Measurements from ENCODE around the gene TMEM134.
A peak's percentile ranks its signal among the peaks of the same experiment; 100 is the strongest.
"Not testable (repeated sequence)": the region's sequence is repeated elsewhere in the genome, so short reads cannot be mapped to it uniquely, and the experiment has no call there.

Gene TMEM134

DNA sequence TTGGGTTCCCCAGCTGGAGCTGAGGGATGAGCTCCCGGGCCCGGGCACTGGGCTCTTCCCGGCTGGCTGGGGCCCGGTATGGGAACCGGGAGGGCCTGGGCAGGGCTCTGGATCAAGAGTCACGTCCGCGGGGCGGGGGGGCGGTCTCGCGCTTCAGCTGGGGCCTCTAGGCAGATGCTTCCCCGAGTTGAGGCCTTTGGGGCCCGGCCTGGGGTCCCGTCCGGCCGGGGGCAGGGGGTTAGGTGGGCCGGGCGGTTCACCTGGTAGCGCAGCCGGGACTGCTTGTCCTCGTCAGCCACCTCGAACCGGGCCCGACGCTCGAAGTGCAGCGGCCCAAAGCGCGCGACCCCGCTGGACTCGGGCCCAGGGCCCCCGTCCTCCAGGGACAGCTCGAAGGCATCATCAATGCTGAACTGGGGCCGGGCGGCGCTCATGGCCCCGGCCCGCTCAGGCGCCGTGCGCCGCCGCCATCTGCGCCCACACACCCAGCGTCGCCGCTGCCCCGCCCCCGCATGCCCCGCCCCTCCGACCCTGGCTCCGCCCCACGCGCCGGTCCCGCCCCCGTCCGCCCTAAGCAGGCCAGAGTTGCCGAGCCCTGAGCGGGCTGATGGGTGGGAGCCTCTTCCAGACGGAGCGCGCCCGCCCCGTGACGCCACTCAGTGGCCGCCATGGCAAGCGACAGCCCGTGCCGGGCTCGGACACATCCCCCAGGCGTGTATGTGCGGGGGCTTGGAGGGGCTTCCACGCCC lies at the start of gene TMEM134:
TMEM134 (minus strand) TSS at position 493 of the 749 bp plus-strand sequence; CDS start at position 434, 59 bp downstream.
- DNase-seq (ENCODE audit: low read depth in 2 of 2) = peak; percentile 90 to 92

- DNase-seq (ENCODE audit: low read depth in 2 of 2) = no peak
These were observed 48.9 kb upstream of the TMEM134 start for GRCh38 chr11:67517784-67518552.

GRCh38 chr11:67516806-67517205 lies 47.8 kb upstream of the TMEM134 start:
- no peak for DNase-seq (ENCODE audit: low read depth in 2 of 2)

- no peak for DNase-seq (ENCODE audit: low read depth in 2 of 2)
These were observed 45.1 kb upstream of the TMEM134 start for GRCh38 chr11:67514116-67514515.

- not testable (repeated sequence) for DNase-seq (ENCODE audit: low read depth in 2 of 2)
These were observed 42.5 kb upstream of the TMEM134 start for GRCh38 chr11:67511558-67511957.

GRCh38 chr11:67510023-67510345 lies 40.9 kb upstream of the TMEM134 start:
- no peak for DNase-seq (ENCODE audit: low read depth in 2 of 2)

DNA sequence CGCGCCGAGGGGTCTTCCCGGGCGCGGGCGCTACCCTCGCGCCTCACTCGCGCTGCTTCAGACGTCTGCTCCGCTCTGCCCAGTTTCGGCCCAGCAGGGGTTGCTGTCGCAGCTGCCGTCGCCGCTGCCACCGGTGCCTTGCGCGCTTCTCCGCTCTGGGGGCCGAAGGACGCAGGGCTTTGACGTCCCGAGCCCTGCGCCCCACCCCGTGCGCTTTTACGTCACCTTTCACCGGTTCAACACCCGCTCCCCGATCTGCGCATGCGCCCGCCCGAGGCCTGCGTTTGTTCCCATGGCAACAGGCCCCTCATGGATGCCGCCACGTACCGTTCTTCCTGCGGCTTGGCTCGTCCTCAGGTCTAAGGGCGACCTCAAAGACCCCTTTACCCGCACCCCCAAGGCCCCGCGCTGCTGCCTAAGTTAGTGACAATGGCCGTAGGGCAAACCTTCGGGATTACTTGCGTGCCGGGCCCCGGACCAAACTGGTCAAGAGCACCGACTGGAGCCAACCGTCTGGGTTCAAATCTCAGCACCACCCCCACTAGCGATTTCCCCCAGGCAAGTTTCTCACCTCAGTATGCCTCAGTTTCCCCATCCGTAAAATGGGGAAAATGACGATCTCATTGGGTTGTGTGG lies 39.6 kb upstream of the TMEM134 start:
- DNase-seq (ENCODE audit: low read depth in 2 of 2) = peak; percentile 97 to 99

DNA sequence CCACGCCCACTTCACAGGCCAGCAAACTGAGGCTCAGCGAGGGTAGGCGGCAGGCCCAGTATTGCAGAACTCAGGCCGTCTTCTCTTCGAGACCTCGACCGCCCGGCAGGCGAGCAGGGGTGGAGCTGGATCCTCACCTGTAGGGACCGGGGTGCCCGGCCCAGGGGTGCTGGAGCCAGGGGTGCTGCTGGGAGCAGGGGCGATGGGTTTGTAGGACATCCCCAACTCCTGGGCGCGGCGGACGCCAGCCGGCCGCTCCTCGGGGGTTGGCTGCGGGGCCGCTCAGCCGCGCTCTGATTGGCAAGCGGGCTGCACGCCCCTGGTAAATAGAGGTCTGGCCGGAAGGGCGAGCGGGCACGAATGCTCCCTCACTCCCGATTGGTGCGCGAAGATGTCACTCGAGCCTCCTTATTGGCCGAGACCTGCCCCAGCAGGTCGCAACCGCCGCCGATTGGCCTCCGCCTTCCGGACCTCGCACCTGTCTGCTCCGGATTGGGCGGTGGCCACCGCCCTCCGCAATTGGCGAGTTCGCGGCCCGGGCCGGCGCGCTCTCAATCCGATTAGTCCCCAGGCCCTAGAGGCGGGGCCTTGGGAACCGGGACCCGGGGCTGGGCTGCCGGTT lies 38.9 kb upstream of the TMEM134 start, which contains the start of gene CDK2AP2:
CDK2AP2 (minus strand) TSS at position 299 of the 622 bp plus-strand sequence; CDS start at position 219, 80 bp downstream.
- DNase-seq (ENCODE audit: low read depth in 2 of 2) = peak; percentile 93 to 95

- DNase-seq (ENCODE audit: low read depth in 2 of 2) = no peak
These were observed 38.3 kb upstream of the TMEM134 start for GRCh38 chr11:67507242-67507863.

DNA sequence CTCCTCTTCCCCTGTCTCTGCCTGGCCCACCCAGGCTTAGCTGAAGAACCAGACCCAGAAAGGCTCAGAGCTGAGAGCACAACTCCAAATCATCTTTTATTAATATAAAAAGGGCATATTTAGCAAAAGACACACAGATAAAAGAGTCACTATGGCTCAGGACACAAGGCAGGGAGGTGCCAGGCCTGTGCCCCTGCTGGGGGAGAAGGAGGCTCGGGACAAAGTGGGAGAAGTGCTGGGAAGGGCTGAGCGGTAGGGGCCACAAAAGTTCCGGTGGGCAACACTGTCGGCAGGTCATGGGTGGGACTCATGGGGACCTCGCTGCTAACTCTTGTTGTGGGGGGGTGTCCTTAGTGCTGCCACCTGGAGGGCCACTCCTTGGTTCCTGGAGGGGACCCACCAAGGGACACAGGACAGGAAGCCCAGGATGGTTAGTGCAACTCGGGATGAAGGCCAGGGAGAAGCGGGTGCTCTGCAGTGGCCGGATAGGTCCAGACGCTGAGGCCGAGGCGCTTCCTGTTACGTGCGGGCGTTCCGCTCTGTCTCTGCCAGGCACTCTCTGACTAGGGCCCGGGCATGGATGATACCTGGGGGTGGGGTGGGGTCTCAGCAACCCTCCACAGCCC lies 37.5 kb upstream of the TMEM134 start:
- DNase-seq (ENCODE audit: low read depth in 2 of 2) = no peak

DNA sequence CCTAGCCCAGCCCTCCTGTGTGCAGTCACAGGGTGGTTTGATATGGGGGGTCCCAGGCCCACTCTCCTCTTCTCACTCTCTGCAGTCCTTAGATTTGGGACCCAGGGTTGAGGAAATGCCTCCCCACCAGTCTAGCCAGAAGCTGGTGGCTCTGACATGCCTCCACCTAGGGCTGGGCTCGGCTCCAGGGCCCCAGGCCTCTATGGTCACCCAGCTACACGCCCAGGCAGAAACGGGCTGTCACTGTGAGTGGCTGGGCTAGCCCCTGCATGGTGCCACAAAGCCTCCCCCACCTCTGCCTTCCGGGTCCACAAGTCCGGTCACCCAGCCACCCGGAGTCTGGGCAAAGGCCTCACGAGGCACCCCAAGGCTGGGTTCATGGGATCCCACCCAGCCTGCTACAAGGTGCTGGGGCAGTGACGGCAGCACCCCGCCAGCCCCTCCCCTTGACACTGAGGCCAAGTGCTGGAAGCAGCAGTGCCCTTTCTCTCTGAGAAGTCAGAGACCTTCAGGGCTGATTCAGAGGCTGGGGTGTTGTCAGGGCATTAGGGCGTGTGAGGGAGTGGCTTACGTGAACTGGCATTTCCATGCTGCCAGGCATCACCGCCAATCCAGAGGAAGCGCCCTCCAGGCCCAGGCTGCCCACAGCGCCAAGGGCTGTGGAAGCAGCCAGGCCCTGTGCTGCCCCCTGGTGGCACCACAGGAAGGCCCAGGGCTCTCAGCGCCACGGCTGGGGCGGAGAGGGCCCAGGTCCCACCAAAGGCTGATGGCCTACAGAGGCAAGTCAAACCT lies 36.8 kb upstream of the TMEM134 start:
- peak; percentile 75 to 84 for DNase-seq (ENCODE audit: low read depth in 2 of 2)

DNA sequence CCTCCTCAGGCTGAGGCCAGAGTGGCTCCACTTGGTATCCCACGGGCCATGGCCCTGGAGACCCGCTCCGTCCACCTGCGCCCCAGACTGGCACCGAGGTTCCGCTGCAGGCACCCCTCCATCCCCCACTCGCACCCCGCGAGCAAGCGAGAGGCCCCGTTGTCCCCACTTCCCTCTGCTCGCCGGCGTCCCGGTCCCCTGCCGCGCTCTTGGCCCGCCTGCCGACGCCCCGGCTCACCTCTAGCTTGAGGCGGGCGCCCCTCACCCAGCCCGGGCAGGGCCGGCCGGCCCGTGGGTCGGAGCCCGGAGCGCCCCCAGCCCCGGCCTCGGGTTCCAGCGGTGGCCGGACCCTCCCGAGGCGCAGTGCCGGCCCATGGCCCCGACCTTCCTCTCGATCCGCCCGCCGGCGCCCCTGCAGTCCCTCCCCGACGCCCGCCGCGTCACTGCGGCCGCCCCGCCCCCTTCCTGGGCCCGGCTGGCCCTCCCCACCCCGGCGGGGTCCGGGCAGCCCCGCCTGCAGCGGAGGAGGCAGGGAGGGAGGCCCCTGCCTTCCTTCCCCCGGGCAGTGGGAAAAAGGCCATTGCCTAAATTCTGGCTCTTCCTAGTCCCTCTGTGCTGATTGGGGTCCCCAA lies 36.0 kb upstream of the TMEM134 start, which contains the start of gene PITPNM1:
PITPNM1 (minus strand) TSS at position 414 of the 632 bp plus-strand sequence. CDS start 1,183 bp downstream, outside the sequence.
- peak; percentile 56 to 65 for DNase-seq (ENCODE audit: low read depth in 2 of 2)

GRCh38 chr11:67504005-67504949 lies 35.2 kb upstream of the TMEM134 start:
- DNase-seq (ENCODE audit: low read depth in 2 of 2) = no peak

GRCh38 chr11:67503119-67504004 lies 34.3 kb upstream of the TMEM134 start:
- no peak for DNase-seq (ENCODE audit: low read depth in 2 of 2)

GRCh38 chr11:67502328-67502979 lies 33.4 kb upstream of the TMEM134 start:
- DNase-seq (ENCODE audit: low read depth in 2 of 2) = no peak

GRCh38 chr11:67501854-67502253 lies 32.8 kb upstream of the TMEM134 start:
- DNase-seq (ENCODE audit: low read depth in 2 of 2) = no peak
